ENCODE data around the gene MAP3K5. TPM values are rescaled to one million over a fixed set of nuclear protein-coding genes. Genes with fewer than 3 reads are reported as not detected.

MAP3K5 gene
- total RNA-seq, 3 donors from 2014 or later (not counting 1 experiment from before 2014, with no cell fraction given), result 19.7 to 36.7 (median 35.4) TPM

- 88% methylated on average over 6 of the region's 6 CpGs for WGBS (ENCODE audit: insufficient coverage)
- Mint-ChIP-seq H3K27ac (peak overlapping the region; percentile 96), H3K27me3 (ENCODE audit: low read depth in 2 of 2) (no peaks in the 10 kb centered on the region), H3K9me3 (peaks cover 2 to 8% of the 10 kb centered on the region in 2 donors), H3K4me3 (peak overlapping the region; percentile 86), H3K4me1 (peaks cover 72 to 84% of the 10 kb centered on the region in 2 donors), H3K36me3 (no peaks in the 10 kb centered on the region)
- H3K27ac ChIP-seq (ENCODE audit: low read length), result peak overlapping the region; percentile 84
- no peaks in the 10 kb centered on the region for H3K36me3 ChIP-seq (ENCODE audit: control insufficient read depth, insufficient read depth, low read length)
- H3K4me3 ChIP-seq (ENCODE audit: low read length), result no peak overlapping the region
- peaks cover 59% of the 10 kb centered on the region for H3K4me1 ChIP-seq (ENCODE audit: control insufficient read depth, insufficient read depth, low read length)
- ATAC-seq (no peak), DNase-seq (no peak)
- H3K27me3 ChIP-seq (ENCODE audit: control insufficient read depth, insufficient read depth, low read length), result no peaks in the 10 kb centered on the region
- intact Hi-C loops (cut with micrococcal nuclease), result no loop called here
- H3K9me3 ChIP-seq (ENCODE audit: control insufficient read depth, insufficient read depth, low read length), result no peaks in the 10 kb centered on the region
- TF ChIP-seq CTCF (IDR thresholded peaks at IDR 0.05), result no peak
Measured at GRCh38 chr6:136786658-136787057, 5.6 kb downstream of the MAP3K5 start.

- Histone ChIP-seq H3K27me3 (ENCODE audit: control insufficient read depth, insufficient read depth, low read length) (no peaks in the 10 kb centered on the region), H3K27ac (ENCODE audit: low read length) (peak overlapping the region; percentile 49), H3K9me3 (ENCODE audit: control insufficient read depth, insufficient read depth, low read length) (no peaks in the 10 kb centered on the region), H3K4me1 (ENCODE audit: control insufficient read depth, insufficient read depth, low read length) (peaks cover 59% of the 10 kb centered on the region), H3K4me3 (ENCODE audit: low read length) (peak overlapping the region; percentile 13), H3K36me3 (ENCODE audit: control insufficient read depth, insufficient read depth, low read length) (no peaks in the 10 kb centered on the region)
- peak; percentile 39 to 61 (median 52) for ATAC-seq
- peak overlapping the region; percentile 96 for H3K27ac Mint-ChIP-seq
- H3K27me3 Mint-ChIP-seq (ENCODE audit: low read depth in 2 of 2), result no peaks in the 10 kb centered on the region
- no peaks in the 10 kb centered on the region for H3K36me3 Mint-ChIP-seq
- peak overlapping the region; percentile 93 for H3K4me3 Mint-ChIP-seq
- no peak for TF ChIP-seq CTCF (IDR thresholded peaks at IDR 0.05)
- intact Hi-C loops (cut with micrococcal nuclease), result no loop called here
- peaks cover 59 to 80% of the 10 kb centered on the region in 2 donors for H3K4me1 Mint-ChIP-seq
- H3K9me3 Mint-ChIP-seq, result peaks cover 2 to 8% of the 10 kb centered on the region in 2 donors
- 12% methylated on average over 8 of the region's 10 CpGs for WGBS (ENCODE audit: insufficient coverage)
- peak in 1 of 2 donors; percentile 63 for DNase-seq
Measured at GRCh38 chr6:136784910-136785746, 7.1 kb downstream of the MAP3K5 start.

- Mint-ChIP-seq H3K4me3 (peak overlapping the region; percentile 93), H3K4me1 (peaks cover 61 to 85% of the 10 kb centered on the region in 2 donors), H3K9me3 (peaks cover 2 to 8% of the 10 kb centered on the region in 2 donors), H3K36me3 (no peaks in the 10 kb centered on the region), H3K27ac (peak overlapping the region; percentile 96), H3K27me3 (ENCODE audit: low read depth in 2 of 2) (no peaks in the 10 kb centered on the region)
- Histone ChIP-seq H3K27me3 (ENCODE audit: control insufficient read depth, insufficient read depth, low read length) (no peaks in the 10 kb centered on the region), H3K36me3 (ENCODE audit: control insufficient read depth, insufficient read depth, low read length) (no peaks in the 10 kb centered on the region), H3K9me3 (ENCODE audit: control insufficient read depth, insufficient read depth, low read length) (no peaks in the 10 kb centered on the region), H3K4me3 (ENCODE audit: low read length) (peak overlapping the region; percentile 13), H3K4me1 (ENCODE audit: control insufficient read depth, insufficient read depth, low read length) (peaks cover 52% of the 10 kb centered on the region), H3K27ac (ENCODE audit: low read length) (peak overlapping the region; percentile 38)
- 25% methylated on average over 7 of the region's 8 CpGs for WGBS (ENCODE audit: insufficient coverage)
- no peak for TF ChIP-seq CTCF (IDR thresholded peaks at IDR 0.05)
- intact Hi-C loops (cut with micrococcal nuclease), result no loop called here
- ATAC-seq (no peak), DNase-seq (no peak)
Measured at GRCh38 chr6:136784271-136784664, 8.0 kb downstream of the MAP3K5 start.

Data from natural killer cell (primary cell).